ENCODE measurements around the gene MYOM1.
"Not testable (repeated sequence)": the region's sequence is repeated elsewhere in the genome, so short reads cannot be mapped to it uniquely, and the experiment has no call there.

The MYOM1 gene

DNA sequence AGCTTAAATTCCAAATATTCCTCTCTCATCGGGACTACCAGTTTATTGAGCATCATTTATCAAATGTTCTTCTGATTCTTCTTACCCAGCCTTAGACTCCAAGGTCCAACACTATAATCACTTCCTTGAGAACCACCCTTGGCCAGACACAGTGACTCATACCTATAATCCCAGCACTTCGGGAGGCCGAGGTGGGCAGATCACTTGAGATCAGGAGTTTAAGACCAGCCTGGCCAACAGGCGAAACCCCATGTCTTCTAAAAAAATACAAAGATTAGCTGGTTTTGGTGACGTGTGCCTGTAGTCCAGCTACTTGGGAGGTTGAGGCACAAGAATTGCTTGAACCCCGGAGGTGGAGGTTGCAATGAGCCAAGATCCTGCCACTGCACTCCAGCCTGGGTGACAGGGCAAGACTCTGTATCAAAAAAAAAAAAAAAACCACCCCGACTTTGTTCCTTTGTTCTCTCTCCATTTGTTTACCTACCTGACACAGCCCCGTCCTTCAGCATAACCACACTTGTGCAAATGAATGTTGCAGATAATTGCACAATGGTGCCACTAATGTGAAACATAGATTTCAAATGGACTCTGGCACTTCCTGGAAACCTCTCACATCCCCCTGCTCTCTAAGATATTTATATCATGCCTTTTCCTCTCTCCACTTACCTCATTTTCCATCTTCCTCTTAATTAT, 167.9 kb downstream of the MYOM1 start:
- no peak for DNase-seq

DNA sequence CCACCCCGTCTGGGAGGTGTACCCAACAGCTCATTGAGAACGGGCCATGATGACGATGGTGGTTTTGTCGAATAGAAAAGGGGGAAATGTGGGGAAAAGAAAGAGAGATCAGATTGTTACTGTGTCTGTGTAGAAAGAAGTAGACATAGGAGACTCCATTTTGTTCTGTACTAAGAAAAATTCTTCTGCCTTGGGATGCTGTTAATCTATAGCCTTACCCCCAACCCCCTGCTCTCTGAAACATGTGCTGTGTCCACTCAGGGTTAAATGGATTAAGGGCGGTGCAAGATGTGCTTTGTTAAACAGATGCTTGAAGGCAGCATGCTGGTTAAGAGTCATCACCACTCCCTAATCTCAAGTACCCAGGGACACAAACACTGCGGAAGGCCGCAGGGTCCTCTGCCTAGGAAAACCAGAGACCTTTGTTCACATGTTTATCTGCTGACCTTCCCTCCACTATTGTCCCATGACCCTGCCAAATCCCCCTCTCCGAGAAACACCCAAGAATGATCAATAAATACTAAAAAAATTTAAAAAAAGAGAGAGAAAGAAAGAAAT, 169.8 kb downstream of the MYOM1 start:
- DNase-seq: not testable (repeated sequence)

DNA sequence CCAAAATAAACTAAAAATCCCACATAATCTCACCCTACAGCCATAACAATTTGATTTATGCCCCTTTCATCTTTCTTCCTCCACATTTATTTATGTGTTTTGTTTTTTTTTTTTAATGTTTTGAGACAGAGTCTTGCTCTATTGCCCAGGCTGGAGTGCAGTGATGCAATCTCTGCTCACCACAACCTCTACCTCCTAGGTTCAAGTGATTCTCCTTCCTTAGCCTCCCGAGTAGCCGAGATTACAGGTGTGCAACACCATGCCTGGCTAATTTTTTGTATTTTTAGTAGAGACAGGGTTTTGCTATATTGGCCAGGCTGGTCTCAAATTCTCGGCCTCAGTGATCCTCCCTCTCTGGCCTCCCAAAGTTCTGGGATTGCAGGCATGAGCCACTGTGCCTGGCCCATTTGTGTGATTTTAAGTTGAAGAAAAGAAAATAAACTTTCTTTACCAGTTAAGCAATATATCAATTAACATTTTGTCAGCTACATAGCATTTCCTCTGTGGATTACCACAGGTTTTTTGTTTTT, 170.9 kb downstream of the MYOM1 start:
- no peak for DNase-seq

DNA sequence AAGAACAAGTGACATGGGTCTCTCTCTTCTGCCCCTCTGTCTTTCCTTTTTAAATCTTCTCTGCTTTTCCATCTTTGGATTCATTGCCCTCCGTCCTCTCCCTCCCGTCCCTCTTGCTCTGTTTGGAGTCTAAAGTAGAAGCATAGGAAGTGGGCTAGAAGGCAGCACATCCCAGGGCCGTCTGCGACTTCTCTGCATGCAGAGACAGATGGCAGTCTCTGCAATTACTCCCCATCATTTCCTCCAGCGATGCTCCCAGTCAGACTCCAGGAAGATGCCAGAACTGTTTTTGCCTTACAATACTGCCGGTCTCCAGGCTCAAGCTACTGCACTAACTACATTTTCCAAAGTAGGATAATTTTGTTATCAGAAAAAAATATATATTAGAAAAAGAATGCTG, 171.6 kb downstream of the MYOM1 start:
- DNase-seq: no peak

DNA sequence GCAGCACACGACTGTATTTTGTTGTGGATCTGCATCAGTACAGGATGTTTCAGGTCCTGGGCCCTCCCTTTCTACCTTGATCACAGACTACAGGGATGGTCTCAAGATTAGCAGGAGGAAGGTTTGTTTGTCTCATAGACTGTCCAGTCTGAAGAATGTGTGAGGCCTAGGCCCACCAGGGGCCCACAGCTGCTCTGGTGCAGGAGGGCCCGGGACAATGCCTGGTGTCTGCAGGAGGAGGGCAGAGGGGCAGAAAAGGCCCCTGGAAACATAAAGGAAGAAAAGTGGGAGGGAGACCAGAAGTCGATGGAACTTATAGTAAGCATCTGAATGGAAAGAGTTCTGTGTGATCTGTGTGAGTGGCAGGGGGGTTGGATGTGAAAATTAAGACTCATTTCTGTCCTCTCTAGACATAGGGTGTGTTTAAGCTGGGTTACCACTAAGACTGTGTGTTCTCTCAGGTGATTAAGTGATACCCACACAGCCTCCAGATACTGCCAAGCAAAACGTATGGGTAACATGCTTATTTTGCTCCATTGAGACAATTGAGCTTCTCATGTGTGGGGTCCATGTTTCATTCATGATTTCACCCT, 173.5 kb downstream of the MYOM1 start:
- no peak for DNase-seq

DNA sequence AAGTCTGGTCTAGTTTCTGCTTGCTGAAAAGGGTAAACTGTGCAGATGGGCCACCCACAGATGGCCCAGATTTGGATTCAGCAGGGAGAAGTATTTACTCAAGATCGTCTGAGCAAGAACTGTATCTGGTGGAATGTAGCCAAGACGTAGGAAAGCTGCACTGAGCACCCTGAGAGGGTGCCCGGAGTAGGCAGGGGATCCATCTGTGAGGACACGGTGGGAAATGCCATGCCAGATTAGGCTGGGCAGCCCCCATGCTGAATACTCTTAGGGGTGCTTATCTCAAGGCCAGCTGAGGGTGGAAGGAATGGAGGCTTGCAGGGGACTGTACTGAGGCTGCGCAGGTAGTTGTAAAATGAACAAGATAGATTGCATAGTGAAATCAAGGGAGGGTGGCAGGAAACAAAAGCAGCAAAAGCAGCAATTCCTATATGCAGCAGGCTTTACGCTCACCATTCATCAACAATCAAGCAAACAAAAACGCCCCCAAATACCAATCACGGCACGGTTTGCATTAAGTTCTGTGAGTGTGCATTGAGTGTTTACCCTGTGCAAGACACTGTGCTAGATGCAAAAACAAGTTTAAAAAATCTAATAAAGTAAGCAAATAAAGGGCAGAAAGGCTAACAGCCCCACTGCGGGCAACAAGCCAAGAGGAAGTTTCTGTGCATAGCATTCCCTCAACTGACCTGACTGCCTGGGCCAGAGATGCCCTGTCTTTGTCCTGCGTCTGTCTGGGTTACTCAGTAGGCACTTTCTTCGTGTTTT, 174.7 kb downstream of the MYOM1 start:
- no peak for DNase-seq

DNA sequence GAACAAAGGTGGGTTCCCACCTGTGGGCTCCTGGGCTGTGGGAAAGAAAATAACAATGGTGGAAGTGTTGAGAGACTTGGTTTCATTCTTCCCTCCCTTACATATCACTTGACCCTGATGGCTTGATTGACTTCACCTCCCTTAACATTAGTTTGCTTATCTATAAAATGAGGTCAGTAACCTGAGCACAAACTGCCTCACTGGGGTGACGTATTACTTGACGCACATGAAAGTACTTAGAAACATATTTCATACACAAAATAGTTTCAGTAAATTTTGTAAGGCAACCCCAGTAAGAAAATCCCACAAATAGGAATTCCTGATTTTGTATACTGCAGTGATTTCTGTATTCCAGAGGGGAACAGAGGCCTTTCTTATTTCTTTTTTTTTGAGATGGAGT, 177.4 kb downstream of the MYOM1 start:
- DNase-seq: no peak

DNA sequence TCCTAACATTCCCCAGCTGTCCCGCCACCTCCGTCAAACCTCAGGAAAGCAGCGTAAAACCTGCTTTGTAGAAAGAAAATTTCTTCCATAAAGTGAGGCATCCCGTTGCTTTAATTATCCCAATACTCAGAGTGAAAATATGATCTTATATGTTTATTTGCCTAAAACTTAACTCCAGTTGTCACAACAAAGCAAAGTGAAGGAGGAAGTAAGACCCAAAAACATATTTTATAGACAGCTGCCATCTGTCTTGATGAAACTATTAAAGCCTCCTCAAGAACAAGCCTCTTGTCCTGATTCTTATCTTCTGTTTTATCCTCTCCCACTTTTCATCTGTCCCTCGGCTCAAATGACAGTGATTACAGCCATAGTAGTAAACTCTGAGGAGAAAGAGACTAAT, 177.9 kb downstream of the MYOM1 start:
- DNase-seq: no peak

DNA sequence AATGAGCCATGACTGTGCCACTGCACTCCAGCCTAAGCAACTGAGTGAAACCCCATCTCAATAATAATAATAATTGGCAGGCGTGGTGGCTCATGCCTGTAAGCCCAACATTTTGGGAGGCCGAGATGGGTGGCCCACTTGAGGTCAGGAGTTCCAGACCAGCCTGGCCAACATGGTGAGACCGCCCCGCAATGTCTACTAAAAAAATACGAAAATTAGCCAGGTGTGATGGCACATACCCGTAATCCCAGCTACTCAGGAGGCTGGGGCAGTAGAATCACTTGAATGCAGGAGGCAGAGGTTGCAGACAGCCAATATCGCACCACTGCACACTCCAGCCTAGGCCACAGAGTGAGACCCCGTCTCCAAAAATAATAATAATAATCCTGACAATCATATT, 178.9 kb downstream of the MYOM1 start:
- no peak for DNase-seq

DNA sequence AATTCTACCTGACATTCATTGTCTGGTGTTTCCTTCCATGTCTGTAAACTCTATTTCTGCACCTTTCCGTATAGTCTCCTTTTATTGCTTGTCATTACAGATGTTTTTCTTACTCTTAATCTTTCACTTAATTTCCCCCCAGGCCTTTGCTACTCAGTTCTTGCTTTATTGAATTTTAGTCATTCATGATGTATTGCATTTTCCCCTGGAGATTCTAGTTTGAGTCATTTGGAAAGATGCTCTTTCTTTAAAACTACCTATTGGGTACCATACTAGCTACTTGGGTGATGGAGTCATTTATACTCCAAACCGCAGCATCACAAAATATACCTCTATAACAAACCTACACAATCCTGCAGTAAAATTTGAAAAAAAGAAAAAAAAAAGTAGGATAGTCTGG, 179.6 kb downstream of the MYOM1 start:
- no peak for DNase-seq

DNA sequence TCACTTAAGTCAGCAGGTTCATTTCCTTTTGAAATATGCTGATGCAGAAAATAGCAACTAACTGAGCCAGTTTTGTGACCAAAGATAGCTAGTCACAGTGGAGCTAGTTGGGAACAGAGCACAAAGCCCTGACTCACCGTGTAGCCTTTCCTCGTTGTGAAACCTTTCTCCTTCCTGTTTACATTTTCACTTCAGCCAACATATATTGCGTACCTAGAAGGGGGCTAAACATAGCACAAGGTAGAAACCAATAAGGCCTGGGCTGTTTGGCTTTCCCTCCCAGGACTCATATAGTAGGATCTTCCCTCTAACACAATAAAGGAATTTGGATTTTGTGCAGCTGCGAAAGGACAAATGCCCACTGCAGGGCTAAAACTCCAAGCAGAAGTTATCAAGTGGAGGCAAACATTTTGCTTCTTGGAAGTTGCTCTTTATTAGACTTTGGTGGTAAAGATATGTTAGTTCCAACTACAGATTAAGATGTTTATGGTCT, 182.3 kb downstream of the MYOM1 start:
- DNase-seq: no peak

DNA sequence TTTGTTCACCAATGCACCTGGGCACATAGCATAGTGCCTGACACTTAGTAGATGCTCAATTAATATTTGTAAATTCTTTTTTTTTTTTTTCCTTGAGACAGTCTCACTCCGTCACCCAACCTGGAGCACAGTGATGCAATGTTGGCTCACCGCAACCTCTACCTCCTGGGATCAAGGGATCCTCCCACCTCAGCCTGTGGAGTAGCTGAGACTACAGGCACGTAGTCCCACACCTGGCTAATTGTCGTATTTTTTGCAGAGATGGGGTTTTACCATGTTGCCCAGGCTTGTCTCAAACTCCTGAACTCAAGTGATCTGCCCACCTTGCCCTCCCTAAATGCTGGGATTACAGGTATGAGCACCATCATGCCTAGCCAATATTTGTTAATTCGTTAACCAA, 183.7 kb downstream of the MYOM1 start:
- no peak for DNase-seq

DNA sequence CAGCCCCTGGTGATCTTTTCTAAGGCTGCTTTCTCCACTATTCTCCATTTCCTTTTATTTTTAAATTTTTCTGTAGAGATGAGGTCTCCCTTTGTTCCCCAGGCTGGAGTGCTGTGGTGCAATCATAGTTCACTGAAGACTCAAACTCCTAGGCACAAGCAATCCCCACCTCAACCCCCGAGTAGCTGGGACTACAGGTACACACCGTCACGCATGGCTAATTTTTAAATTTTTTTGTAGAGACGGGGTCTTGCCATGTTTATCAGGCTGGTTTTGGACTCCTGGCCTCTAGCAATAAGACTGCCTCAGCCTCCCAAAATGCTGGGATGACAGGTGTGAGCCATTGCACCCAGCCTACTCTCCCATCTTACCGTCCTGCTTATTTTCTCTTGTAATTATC, 184.1 kb downstream of the MYOM1 start:
- DNase-seq: no peak

DNA sequence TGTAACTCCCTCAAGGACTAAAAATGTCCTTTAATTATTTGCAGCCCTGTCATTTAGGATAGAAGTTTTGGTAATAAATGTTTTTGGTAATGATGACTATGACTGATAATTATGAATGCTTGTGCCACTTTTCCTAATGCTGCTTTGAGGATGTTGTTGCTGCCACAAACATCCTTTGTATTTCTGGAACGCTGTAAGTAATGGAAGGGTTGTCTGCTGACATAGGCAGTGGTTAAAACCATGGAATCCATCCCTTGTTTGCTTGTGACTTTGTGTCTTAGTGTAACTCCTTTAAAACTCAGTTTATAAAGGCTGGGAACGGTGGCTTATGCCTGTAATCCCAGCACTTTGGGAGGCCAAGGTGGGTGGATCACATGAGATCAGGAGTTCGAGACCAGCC, 187.0 kb downstream of the MYOM1 start:
- no peak for DNase-seq

DNA sequence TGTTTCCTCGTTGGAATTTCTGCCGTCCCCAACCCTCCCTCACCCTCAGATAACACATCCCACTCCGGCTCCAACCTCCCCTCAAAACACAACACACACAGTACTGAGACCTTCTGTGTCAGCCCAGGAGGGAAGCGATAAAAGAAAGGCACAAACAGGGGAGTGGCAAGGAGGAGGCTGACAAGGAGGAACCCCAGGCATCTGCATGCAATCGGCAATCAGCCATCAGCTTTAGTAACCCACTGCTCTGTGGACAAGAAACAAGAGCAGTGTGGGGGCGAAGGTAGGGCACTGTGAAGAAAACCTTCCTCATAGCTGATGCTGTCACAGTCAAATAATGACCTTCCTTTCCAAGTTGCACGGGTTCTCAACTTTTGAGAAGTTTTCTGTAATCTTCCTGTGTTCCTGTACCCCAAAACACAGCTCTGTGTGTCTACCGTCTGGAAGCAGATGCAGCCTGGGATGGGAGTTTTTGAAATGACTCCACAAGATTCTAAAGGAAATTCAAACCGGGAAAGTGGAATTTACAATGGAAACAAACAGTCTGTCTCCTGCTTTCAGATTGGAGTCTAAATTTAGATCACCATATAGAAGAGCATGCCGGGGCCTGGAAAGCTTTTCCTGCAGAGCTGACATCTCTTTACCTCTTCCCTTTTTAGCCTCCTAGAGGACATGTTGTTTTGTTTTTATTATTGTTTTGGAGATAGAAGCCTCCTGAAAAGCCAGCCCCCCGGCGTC, 190.4 kb downstream of the MYOM1 start:
- no peak for DNase-seq

DNA sequence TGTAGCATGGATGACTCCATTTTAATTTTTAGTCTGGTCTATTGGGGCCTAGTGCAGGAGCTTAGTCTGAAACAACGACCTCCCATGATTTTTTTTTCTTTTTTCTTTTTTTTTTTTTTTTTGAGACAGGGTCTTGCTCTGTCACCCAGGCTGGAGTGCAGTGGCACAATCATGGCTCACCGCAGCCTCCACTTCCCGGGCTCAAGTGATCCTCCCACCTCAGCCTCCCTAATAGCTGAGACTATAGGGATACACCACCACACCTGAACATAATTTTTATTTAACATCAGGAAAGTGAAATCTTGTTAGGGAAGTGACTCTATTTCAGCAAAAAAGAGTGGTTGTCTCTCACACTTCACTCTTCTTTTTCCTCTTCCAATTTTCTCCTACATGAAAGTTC, 191.7 kb downstream of the MYOM1 start:
- not testable (repeated sequence) for DNase-seq

DNA sequence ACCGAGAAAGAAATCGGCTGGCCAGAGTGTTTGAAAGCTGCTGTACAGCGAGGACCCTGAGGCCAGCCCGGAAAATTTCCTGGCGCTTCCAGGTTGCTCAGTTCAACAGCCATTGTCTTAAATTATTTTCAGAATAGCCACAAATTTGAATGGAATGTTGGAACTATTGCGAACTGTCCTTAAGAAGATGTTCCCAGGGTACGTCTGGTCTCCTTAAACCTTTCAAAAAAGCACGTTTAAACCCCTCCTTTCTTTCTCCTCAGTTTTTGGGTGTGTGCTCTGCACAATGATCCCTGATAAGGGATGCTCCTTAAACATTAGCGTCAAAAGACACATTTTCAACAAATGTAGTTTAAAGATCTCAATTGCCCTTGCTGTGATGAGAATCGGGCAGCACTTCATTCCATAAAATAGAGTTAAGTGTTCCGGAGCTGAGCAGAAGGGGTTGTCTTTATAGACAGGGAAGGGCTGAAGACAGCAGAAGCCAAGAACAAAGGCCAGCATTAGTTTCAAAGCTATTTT, 192.3 kb downstream of the MYOM1 start:
- DNase-seq: no peak

DNA sequence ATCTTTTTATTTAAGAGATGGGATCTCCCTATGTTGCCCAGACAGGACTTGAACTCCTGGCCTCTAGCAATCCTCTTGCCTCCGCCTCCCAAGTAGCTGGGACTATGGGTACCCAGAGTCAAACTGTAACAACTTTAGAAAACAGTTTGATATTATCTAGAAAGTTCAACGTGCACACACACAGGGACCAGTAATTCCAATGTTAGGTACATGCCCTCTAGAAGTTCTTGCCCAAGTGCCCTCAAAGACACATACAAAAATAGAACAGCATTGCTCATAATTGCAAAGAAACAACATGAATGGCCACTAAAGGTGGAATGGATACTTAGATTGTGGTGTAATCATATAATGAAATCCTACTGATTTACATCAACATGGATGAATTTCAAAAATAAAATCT, 194.2 kb downstream of the MYOM1 start:
- no peak for DNase-seq

DNA sequence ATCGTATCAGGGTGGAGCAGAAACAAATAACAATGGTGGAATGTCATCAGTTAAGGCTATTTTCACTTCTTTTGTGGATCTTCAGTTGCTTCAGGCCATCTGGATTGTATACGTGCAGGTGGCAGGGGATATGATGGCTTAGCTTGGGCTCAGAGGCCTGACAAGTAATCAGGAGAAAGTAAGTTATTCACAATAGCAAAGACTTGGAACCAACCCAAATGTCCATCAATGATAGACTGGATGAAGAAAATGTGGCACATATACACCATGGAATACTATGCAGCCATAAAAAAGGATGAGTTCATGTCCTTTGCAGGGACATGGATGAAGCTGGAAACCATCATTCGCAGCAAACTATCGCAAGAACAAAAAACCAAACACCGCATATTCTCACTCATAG, 196.2 kb downstream of the MYOM1 start:
- DNase-seq: not testable (repeated sequence)
